COLO829 (cell line): ENCODE data around the gene NUP58.
"Not testable (repeated sequence)": the region's sequence is repeated elsewhere in the genome, so short reads cannot be mapped to it uniquely, and the experiment has no call there.

Source experiments
- DNase-seq: peaks from one replicate; pipeline ENCODE4 v3.0.0; 2012; ENCODE audit warnings: low spot score

NUP58 gene

GRCh38 chr13:25306671-25307464 lies 5.4 kb downstream of the NUP58 start:
- DNase-seq: no peak

- DNase-seq: no peak
Measured at GRCh38 chr13:25310891-25311290, 9.5 kb downstream of the NUP58 start.

DNA sequence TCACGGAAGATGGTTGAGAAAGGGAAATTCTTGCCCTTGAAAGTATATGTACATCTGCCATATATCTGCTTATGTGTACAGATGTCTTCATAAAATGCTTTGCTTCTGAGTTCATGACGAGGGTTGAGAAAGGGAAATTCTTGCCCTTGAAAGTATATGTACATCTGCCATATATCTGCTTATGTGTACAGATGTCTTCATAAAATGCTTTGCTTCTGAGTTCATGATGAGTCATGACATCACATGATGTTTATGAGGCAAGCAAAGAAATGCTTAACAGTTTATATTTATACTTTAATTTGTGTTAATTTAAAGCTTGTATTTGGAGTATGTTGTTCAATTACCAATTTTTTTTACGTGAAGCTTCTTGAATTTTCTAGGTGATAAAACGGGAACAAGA lies 17.5 kb downstream of the NUP58 start:
- not testable (repeated sequence) for DNase-seq

DNA sequence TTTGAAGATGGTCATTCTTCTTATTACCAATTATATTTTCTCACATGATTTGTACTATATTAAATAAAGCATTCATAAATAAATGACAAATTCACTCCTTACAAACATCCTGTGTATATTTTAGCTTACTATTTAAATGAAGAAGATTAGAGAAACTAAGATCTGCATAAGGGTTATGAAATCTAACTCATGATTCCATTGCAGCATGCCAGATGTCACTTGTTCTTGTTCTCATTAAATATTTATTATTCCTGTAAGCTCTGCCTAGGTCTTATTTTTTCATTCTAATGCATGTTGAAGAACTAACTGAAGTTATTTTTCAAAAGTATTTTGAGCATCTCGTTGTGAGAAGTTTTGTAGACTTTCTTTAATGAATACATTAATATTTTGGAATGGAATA lies 18.3 kb downstream of the NUP58 start:
- DNase-seq: no peak

GRCh38 chr13:25324100-25324499 lies 22.7 kb downstream of the NUP58 start:
- no peak for DNase-seq

- DNase-seq: no peak
Measured at GRCh38 chr13:25329706-25330105, 28.3 kb downstream of the NUP58 start.

DNA sequence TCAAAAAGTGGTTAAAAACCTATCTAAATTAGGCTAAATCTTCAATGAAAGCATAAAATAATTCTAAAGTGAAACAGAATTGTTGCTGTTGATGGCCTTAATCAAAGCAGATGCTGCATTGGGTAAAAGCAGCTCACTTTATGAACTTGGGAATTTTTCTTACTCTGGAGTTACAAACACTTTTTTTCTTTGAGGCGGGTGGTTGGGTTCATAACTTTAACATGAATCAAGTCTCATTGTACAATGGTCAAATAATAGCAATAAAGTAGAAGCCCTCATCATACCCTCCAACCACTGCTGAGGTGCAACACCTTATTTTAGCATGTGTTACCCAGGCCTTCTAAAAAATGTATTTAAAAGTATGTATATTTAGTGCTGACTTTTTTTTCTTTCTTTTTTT lies 29.1 kb downstream of the NUP58 start:
- DNase-seq: no peak

DNA sequence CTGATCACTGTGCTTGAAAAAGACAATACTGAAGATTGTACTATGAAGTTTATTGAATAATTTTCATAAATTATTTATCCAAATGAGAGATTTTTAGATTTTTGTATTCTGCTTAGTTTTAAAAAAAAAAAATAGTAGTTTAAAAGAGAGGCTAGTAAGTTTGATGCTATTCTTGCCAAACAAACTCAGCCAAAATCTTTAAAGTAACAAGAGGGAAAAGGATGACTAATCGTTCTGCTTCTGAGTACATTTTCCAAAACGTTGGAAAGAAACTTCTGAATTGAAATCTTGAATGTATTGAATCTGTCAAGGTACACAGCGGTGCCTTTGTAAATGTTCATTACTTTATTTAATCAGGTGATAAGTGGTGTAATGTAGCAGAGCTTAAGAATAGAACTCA lies 34.4 kb downstream of the NUP58 start:
- no peak for DNase-seq

- no peak for DNase-seq
Measured at GRCh38 chr13:25345576-25345975, 44.2 kb downstream of the NUP58 start.

DNA sequence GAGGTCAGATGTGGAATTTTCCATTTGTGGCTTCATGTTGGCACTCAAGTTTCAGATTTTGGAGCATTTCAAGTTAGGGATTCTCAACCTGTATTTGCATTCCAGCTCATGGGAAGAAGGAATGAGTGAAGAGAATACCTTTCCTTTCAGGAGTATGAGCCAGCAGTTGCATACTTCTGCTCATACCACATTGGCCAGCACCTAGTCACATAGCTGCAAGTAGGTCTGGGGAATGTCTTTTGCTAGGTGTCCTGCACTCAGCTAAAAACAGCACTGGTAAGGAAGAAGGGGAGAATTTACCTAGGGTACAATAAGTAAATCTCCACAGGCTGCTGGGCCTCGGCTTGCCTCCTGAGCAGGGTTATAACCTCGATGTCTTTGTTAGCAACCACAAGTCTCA lies 45.7 kb downstream of the NUP58 start:
- DNase-seq: no peak

DNA sequence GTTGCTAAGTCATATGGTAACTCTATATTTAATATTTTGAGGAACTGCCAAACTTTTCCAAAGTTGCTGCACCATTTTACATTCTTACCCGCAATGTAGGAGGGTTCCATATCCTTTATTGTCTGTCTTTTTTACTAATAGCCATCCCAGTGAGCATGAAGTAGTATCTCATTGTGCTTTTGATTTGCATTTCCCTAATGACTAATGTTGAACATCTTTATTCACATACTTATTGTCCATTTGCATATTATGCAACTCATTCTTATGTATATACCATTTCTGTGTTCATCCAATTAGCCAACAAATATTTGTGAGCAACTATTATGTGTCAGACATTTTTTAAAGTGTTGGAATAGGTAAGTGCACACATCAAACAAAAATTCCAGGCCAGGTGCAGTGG lies 50.0 kb downstream of the NUP58 start:
- DNase-seq: no peak

GRCh38 chr13:25352230-25352629 lies 50.8 kb downstream of the NUP58 start:
- DNase-seq: no peak

DNA sequence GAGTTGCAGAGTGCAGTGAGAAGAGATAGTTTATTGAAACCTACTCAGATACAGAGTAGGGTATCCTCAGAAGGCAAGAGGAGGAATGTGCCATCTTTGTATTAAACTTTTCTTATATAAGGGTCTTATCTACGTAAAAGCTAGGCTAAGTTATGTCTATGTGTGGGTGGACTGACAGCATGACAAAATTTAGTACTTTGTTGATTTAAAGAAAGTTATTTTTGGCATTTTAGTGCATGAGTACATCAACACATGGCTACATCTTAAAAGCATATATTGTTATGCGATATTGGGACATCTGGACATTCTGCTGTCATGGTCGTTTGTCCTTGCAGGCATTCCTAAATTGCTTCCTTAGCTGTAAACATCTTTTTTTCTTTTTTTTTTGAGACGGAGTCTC lies 51.4 kb downstream of the NUP58 start:
- DNase-seq: no peak

DNA sequence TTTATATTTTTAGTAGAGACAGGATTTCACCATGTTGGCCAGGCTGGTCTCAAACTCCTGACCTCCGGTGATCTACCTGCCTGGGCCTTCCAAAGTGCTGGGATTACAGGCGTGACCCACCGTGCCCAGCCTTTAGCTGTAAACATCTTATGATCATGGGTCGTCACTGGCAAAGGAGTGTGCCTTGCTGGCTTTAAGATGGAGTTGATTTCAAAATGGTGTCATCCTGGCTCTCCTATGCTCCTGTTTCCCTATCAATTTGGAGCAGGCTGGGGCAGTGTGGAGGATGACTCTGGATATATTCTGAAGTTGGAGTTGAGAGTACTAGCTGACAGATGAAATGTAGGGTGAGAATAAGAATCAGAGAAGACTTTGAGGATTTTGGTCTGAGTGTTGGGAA lies 51.9 kb downstream of the NUP58 start:
- no peak for DNase-seq

GRCh38 chr13:25354377-25354776 lies 53.0 kb downstream of the NUP58 start:
- DNase-seq: no peak

DNA sequence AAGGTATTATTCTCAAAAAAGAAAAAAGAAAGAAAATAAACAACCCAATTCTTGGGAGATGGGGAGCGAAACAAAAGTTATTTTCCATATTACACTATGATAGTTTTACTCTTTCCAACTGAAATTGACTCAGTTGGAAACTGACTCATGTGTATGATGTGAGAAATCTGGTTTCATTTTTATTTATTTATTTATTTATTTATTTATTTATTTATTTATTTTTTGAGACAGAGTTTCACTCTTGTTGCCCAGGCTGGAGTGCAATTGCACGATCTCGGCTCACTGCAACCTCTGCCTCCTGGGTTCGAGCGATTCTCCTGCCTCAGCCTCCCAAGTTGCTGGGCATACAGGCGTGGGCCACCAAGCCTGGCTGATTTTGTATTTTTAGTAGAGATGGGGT lies 59.0 kb downstream of the NUP58 start:
- not testable (repeated sequence) for DNase-seq

DNA sequence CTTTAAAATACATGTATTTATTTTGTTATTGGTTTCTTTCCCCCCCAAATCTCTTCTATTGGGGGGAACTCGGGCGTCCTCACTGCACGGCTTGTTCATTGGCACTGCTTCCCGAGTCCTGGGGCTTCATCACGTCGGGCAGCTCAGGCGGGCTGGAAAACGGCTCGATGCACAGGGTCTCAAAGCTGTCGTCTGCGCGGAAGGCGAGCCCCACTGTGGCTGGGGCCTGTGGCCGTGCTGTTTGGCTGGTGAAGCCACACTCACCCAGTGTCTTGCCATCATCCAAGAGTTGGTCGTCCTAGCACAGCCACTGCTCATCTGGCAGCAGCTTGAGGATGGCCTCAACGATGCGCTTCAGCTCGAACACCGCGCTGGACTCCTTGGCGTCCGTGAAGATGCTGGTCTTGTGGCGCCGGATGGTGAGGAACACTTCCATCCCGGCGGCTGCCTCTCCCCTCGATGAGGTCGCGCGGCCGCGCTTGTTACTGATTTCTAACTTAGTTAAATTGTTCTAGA lies 64.4 kb downstream of the NUP58 start:
- no peak for DNase-seq

DNA sequence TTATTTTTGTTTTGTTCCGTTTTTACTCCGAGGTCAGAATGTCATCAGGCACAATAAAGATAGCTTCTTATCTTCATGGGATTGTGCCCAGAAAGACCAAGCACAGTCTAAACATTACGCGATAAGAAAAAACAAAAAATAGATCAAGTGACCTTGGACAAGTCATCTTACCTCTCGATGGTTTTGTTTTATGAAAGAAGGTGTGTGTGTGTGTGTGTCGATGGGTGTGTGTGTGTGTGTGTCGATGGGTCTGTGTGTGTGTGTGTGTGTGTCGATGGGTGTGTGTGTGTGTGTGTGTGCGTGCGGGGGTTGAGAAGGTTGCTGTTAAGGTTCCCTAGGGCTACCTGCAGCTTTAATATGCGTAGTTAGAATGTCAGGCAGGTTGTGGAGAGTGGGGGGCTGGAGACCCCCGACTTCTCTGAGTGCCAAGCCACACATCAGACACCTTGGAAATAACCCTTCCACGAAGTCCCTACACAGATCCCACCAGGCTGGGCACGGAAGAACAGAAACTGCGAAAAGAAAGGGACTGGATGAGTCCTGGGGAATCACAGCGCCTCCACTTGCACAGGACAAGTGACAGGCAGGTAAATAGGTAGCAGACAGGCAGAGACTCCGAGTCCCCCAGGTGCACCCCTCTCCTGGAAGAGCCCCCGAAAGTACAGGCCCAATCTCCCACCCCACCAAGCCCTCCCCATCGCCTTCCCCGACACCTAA lies 69.9 kb downstream of the NUP58 start:
- no peak for DNase-seq

DNA sequence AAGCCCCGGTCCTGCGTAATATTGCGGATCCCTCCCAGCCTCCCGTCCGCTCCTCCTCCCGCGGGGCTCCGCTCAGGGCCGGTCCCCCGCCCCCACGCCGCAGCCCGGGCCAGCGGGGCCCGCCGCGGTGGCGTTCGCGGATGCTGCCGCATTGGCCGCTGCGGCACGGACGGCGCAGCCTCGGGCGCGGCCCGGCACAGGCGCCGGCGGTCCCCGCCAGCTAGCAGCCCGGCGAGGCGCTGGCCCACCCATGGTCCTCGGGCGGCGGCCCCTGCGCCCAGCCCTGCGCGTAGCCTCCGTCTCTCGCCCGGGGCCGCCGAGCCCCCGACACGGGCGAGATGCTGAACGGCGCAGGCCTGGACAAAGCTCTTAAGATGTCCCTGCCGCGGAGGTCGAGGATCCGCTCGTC lies 70.5 kb downstream of the NUP58 start, which contains the start of gene ATP8A2:
Gene ATP8A2 (plus strand): TSS at position 100 of the 409 bp plus-strand sequence. CDS start 239 bp downstream, at position 339.
- DNase-seq: no peak

- DNase-seq: no peak
Measured at GRCh38 chr13:25372284-25373081, 71.1 kb downstream of the NUP58 start.

- DNase-seq: peak; percentile 35
Measured at GRCh38 chr13:25375727-25376358, 74.4 kb downstream of the NUP58 start.
